ENCODE results near the gene P4HA2. TPM values are rescaled to one million over a fixed set of nuclear protein-coding genes. Genes with fewer than 3 reads are reported as not detected.

P4HA2 gene
- total RNA-seq, 2 donors from 2014 or later, result 15.1 to 19.6 TPM

DNA sequence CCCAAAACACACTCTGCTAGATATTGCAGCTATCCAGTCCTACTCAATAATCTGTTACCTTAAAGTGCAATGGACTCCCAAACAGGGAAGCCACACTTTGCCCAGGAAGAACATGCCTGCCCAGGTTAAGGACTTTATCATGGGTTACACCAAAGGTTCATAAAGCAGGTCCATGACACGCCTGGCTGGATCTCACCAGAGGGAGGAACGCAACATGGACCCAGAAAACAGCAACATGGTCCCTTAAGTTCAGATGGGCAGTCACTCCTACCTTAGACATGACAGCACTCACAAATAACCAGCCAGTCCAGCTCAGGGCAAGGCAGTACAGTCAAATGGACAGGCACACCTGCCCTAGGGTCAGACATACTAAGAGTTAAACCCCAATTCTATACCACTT lies 3.8 kb downstream of the P4HA2 start:
- Histone ChIP-seq H3K36me3 (ENCODE audit: control insufficient read depth, insufficient read depth, low read length) (no peaks in the 10 kb centered on the region), H3K27ac (ENCODE audit: low read depth, low read length) (no peak overlapping the region), H3K4me1 (ENCODE audit: control insufficient read depth, insufficient read depth, low read length) (no peaks in the 10 kb centered on the region), H3K4me3 (ENCODE audit: low read length) (no peak overlapping the region), H3K9me3 (ENCODE audit: control insufficient read depth, low read length) (no peaks in the 10 kb centered on the region), H3K27me3 (ENCODE audit: control insufficient read depth, insufficient read depth, low read length, poor library complexity, severe bottlenecking) (peaks cover 71% of the 10 kb centered on the region), H3K9ac (ENCODE audit: extremely low read depth, low read length, poor library complexity, severe bottlenecking) (no peak overlapping the region)
- no peak overlapping the region for H3K27ac Mint-ChIP-seq
- no peak for DNase-seq
- H3K4me1 Mint-ChIP-seq, result peaks cover 8% of the 10 kb centered on the region
- no peaks in the 10 kb centered on the region for H3K36me3 Mint-ChIP-seq (ENCODE audit: low read depth)
- H3K27me3 Mint-ChIP-seq (ENCODE audit: insufficient read depth), result peaks cover 40% of the 10 kb centered on the region
- no peaks in the 10 kb centered on the region for H3K9me3 Mint-ChIP-seq
- WGBS, 2 experiments (ENCODE audit: insufficient coverage in 1 of 2, insufficient read length in 1 of 2), result 87 to 100% methylated on average over 2 of the region's 2 CpGs
- TF ChIP-seq CTCF (conservative IDR thresholded peaks at IDR 0.05), result no peak
- H3K4me3 Mint-ChIP-seq, result no peak overlapping the region

DNA sequence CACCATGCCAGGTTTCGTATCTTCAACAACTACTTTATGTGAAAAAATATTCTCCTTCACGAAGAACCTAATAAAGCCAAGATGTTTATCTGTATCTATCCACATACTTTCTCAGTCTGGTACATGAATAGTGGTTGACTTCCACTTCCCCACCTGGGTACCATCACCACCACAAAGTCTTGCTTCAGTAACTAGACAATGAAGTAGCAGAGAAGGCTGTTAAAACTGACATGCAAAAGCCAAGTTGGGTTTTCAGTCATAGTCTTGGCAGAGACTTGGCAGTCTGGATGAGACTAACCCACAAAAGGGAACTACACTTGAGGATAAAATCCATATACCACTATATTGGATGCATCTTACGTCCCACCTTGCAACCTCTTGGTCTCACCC lies 5.0 kb downstream of the P4HA2 start:
- DNase-seq, result no peak
- Histone ChIP-seq H3K27me3 (ENCODE audit: control insufficient read depth, insufficient read depth, low read length, poor library complexity, severe bottlenecking) (peaks cover 65% of the 10 kb centered on the region), H3K27ac (ENCODE audit: low read depth, low read length) (no peak overlapping the region), H3K36me3 (ENCODE audit: control insufficient read depth, insufficient read depth, low read length) (no peaks in the 10 kb centered on the region), H3K4me1 (ENCODE audit: control insufficient read depth, insufficient read depth, low read length) (no peaks in the 10 kb centered on the region), H3K9ac (ENCODE audit: extremely low read depth, low read length, poor library complexity, severe bottlenecking) (no peak overlapping the region), H3K4me3 (ENCODE audit: low read length) (no peak overlapping the region), H3K9me3 (ENCODE audit: control insufficient read depth, low read length) (no peaks in the 10 kb centered on the region)
- no peaks in the 10 kb centered on the region for H3K9me3 Mint-ChIP-seq
- TF ChIP-seq CTCF (conservative IDR thresholded peaks at IDR 0.05), result no peak
- no peaks in the 10 kb centered on the region for H3K36me3 Mint-ChIP-seq (ENCODE audit: low read depth)
- no peak overlapping the region for H3K27ac Mint-ChIP-seq
- H3K4me3 Mint-ChIP-seq, result no peak overlapping the region
- peaks cover 33% of the 10 kb centered on the region for H3K27me3 Mint-ChIP-seq (ENCODE audit: insufficient read depth)
- H3K4me1 Mint-ChIP-seq, result peaks cover 8% of the 10 kb centered on the region
- WGBS, 2 experiments (ENCODE audit: insufficient coverage in 1 of 2, insufficient read length in 1 of 2), result 89 to 100% methylated on average over 3 of the region's 3 CpGs

DNA sequence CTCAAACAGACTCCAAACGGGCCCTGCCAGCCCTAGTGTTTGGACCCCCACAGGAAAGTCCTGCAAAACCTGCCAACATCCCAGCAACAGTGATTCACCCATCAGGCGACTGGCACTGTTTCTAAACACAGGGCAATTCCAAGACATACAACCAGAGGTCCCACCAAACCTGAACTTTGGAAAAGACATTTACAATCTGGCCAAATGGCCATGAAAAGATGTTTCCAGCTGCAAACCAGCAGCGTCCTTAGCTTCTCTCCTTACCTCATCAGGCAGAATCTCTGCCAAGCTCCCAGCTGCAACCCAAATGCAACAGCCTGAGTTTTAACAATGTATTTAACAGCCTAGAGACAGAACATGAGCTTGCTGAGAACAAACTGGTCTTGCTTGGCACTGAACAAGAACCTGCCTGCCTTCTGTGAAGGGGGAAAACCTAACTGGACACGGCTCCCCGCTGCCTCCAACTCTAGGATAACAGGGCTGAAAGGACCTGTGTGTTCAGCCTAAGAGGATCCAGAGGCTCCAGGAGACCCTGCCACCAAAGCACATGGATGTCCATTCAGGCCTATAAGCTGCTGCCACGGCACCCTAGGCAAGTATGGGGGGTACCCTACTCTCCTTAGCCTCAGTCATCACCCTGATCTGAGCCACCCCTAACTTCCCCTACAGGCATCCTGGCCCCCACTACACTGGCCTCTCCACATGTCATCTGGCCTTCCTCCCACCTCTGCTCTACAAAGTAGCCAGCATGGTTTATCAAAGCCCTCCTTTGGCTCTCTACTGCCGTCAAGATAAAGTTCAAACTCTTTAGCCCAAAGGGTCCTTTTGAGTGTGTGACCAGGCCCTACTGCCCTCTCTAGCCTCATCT lies 5.6 kb downstream of the P4HA2 start:
- no peak for DNase-seq
- H3K9me3 Mint-ChIP-seq, result no peaks in the 10 kb centered on the region
- no peak overlapping the region for H3K4me3 Mint-ChIP-seq
- peaks cover 7% of the 10 kb centered on the region for H3K4me1 Mint-ChIP-seq
- H3K27ac Mint-ChIP-seq, result no peak overlapping the region
- no peaks in the 10 kb centered on the region for H3K9me3 ChIP-seq (ENCODE audit: control insufficient read depth, low read length)
- no peak overlapping the region for H3K27ac ChIP-seq (ENCODE audit: low read depth, low read length)
- peaks cover 32% of the 10 kb centered on the region for H3K27me3 Mint-ChIP-seq (ENCODE audit: insufficient read depth)
- 88 to 95% methylated on average over 5 to 7 of the region's 7 CpGs for WGBS, 2 experiments (ENCODE audit: insufficient coverage in 1 of 2, insufficient read length in 1 of 2)
- H3K27me3 ChIP-seq (ENCODE audit: control insufficient read depth, insufficient read depth, low read length, poor library complexity, severe bottlenecking), result peaks cover 63% of the 10 kb centered on the region
- no peaks in the 10 kb centered on the region for H3K4me1 ChIP-seq (ENCODE audit: control insufficient read depth, insufficient read depth, low read length)
- H3K4me3 ChIP-seq (ENCODE audit: low read length), result no peak overlapping the region
- no peaks in the 10 kb centered on the region for H3K36me3 ChIP-seq (ENCODE audit: control insufficient read depth, insufficient read depth, low read length)
- H3K9ac ChIP-seq (ENCODE audit: extremely low read depth, low read length, poor library complexity, severe bottlenecking), result no peak overlapping the region
- no peak for TF ChIP-seq CTCF (conservative IDR thresholded peaks at IDR 0.05)
- no peaks in the 10 kb centered on the region for H3K36me3 Mint-ChIP-seq (ENCODE audit: low read depth)

All from endodermal cell (in vitro differentiated cells).